SU-DHL-6 (cell line): ENCODE results near the gene FSCN2.

Experiments used
- H2AFZ ChIP-seq: fragments of 200-600 bp; sonication (generic); 2 replicates; pipeline ENCODE4 v1.6.1; 2014; ENCODE audit warnings: low read depth, mild to moderate bottlenecking, moderate library complexity, mixed read lengths, antibody characterized with exemption, low read length; ENCODE audit not compliant: severe bottlenecking
- H3F3A ChIP-seq: fragments of 200-600 bp; shearing (Covaris generic); 2 replicates; pipeline ENCODE4 v1.6.0; 2016; ENCODE audit warnings: antibody characterized with exemption, mild to moderate bottlenecking; ENCODE audit not compliant: insufficient read depth
- H3K27ac ChIP-seq: fragments of 200-600 bp; sonication (generic); 2 replicates; pipeline ENCODE4 v1.5.1; 2016; ENCODE audit warnings: low read depth, mild to moderate bottlenecking, low read length, moderate library complexity, mixed read lengths
- H3K27me3 ChIP-seq: fragments of 200-600 bp; sonication (generic), shearing (Covaris generic); 2 replicates; pipeline ENCODE4 v1.6.0; 2014; ENCODE audit warnings: mild to moderate bottlenecking, low read length
- H3K36me3 ChIP-seq: fragments of 200-600 bp; sonication (generic); 2 replicates; pipeline ENCODE4 v1.6.1; 2014; ENCODE audit warnings: mild to moderate bottlenecking, low read length, mixed read lengths
- H3K4me2 ChIP-seq: fragments of 300-600, 200-600 bp; shearing (Covaris generic), sonication (generic); 2 replicates; pipeline ENCODE4 v1.6.0; 2014; ENCODE audit warnings: low read length, low read depth, mild to moderate bottlenecking; ENCODE audit not compliant: poor library complexity, severe bottlenecking
- H3K4me3 ChIP-seq: fragments of 200-600 bp; sonication (generic); 2 replicates; pipeline ENCODE4 v1.5.1; 2014; ENCODE audit warnings: antibody characterized with exemption, low read length, mild to moderate bottlenecking, mixed read lengths; ENCODE audit not compliant: insufficient read depth, poor library complexity, severe bottlenecking
- H3K79me2 ChIP-seq: fragments of 200-600 bp; sonication (generic); 2 replicates; pipeline ENCODE4 v1.6.1; 2014; ENCODE audit warnings: mild to moderate bottlenecking, low read length, moderate library complexity; ENCODE audit not compliant: insufficient read depth
- H3K9ac ChIP-seq: fragments of 200-600 bp; sonication (generic); 2 replicates; pipeline ENCODE4 v1.7.0; 2014; ENCODE audit warnings: mild to moderate bottlenecking, low read length
- H3K9me2 ChIP-seq: fragments of 200-600 bp; sonication (generic); replicated peaks from 2 replicates; pipeline ENCODE4 v1.6.1; 2014; ENCODE audit warnings: low read length; ENCODE audit not compliant: insufficient read depth
- H3K9me3 ChIP-seq: fragments of 200-600 bp; sonication (generic); 2 replicates; pipeline ENCODE4 v1.6.1; 2014; ENCODE audit warnings: low read length, mixed read lengths; ENCODE audit not compliant: insufficient read depth
- H4K20me1 ChIP-seq: fragments of 200-600 bp; sonication (generic); 2 replicates; pipeline ENCODE4 v1.6.1; 2014; ENCODE audit warnings: low read depth, mild to moderate bottlenecking, antibody characterized with exemption, low read length, moderate library complexity, mixed read lengths
- EZH2phosphoT487 ChIP-seq: fragments of 200-600 bp; sonication (generic), shearing (Covaris generic); conservative IDR thresholded peaks from 2 replicates; pipeline ENCODE4 v1.6.1; 2018; ENCODE audit warnings: mild to moderate bottlenecking, antibody characterized with exemption, low read length, moderate library complexity, mixed read lengths
- TF ChIP-seq, protein P1 (sequence below): fragments of 200-600 bp; sonication (generic); IDR thresholded peaks from one replicate; pipeline ENCODE4 v1.5.1; 2017; ENCODE audit warnings: antibody characterized with exemption, mild to moderate bottlenecking, low read length, moderate library complexity; ENCODE audit not compliant: insufficient read depth, poor library complexity, severe bottlenecking

The FSCN2 gene

GRCh38 chr17:81482673-81483072, 45.5 kb upstream of the FSCN2 start:
- Histone ChIP-seq H3K9me3 (no peaks in the 10 kb centered on the region), H3K79me2 (no peaks in the 10 kb centered on the region), H3K27me3 (no peaks in the 10 kb centered on the region), H3K4me3 (no peak overlapping the region), H3K4me2 (no peak overlapping the region), H2AFZ (no peak overlapping the region), H3K36me3 (no peaks in the 10 kb centered on the region), H3K9ac (no peak overlapping the region), H3K27ac (no peak overlapping the region), H4K20me1 (no peaks in the 10 kb centered on the region), H3F3A (0 out of 2 replicates have a peak, but pooled peaks cover 5% of the 10 kb centered on the region), H3K9me2 (no peaks in the 10 kb centered on the region)
- TF ChIP-seq, protein P1, sequence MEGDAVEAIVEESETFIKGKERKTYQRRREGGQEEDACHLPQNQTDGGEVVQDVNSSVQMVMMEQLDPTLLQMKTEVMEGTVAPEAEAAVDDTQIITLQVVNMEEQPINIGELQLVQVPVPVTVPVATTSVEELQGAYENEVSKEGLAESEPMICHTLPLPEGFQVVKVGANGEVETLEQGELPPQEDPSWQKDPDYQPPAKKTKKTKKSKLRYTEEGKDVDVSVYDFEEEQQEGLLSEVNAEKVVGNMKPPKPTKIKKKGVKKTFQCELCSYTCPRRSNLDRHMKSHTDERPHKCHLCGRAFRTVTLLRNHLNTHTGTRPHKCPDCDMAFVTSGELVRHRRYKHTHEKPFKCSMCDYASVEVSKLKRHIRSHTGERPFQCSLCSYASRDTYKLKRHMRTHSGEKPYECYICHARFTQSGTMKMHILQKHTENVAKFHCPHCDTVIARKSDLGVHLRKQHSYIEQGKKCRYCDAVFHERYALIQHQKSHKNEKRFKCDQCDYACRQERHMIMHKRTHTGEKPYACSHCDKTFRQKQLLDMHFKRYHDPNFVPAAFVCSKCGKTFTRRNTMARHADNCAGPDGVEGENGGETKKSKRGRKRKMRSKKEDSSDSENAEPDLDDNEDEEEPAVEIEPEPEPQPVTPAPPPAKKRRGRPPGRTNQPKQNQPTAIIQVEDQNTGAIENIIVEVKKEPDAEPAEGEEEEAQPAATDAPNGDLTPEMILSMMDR = no peak
- TF ChIP-seq EZH2phosphoT487 = no peak

GRCh38 chr17:81483085-81483861, 44.9 kb upstream of the FSCN2 start:
- Histone ChIP-seq H3K4me3 (no peak overlapping the region), H3K9me2 (no peaks in the 10 kb centered on the region), H3K9ac (no peak overlapping the region), H3K79me2 (no peaks in the 10 kb centered on the region), H3K4me2 (no peak overlapping the region), H4K20me1 (no peaks in the 10 kb centered on the region), H3K27me3 (no peaks in the 10 kb centered on the region), H3K36me3 (no peaks in the 10 kb centered on the region), H3F3A (0 out of 2 replicates have a peak, but pooled peaks cover 5% of the 10 kb centered on the region), H3K27ac (no peak overlapping the region), H3K9me3 (no peaks in the 10 kb centered on the region), H2AFZ (no peak overlapping the region)
- no peak for TF ChIP-seq EZH2phosphoT487
- TF ChIP-seq, protein P1 = no peak

GRCh38 chr17:81483862-81484194, 44.3 kb upstream of the FSCN2 start:
- Histone ChIP-seq H3K27me3 (no peaks in the 10 kb centered on the region), H3K9me3 (no peaks in the 10 kb centered on the region), H2AFZ (no peak overlapping the region), H4K20me1 (no peaks in the 10 kb centered on the region), H3K79me2 (no peaks in the 10 kb centered on the region), H3K9me2 (no peaks in the 10 kb centered on the region), H3F3A (0 out of 2 replicates have a peak, but pooled peaks cover 5% of the 10 kb centered on the region), H3K4me3 (no peak overlapping the region), H3K27ac (no peak overlapping the region), H3K9ac (no peak overlapping the region), H3K36me3 (no peaks in the 10 kb centered on the region), H3K4me2 (no peak overlapping the region)
- no peak for TF ChIP-seq EZH2phosphoT487
- TF ChIP-seq, protein P1 = no peak
